ENCODE measurements around the gene ALAS2.

ALAS2 gene

DNA sequence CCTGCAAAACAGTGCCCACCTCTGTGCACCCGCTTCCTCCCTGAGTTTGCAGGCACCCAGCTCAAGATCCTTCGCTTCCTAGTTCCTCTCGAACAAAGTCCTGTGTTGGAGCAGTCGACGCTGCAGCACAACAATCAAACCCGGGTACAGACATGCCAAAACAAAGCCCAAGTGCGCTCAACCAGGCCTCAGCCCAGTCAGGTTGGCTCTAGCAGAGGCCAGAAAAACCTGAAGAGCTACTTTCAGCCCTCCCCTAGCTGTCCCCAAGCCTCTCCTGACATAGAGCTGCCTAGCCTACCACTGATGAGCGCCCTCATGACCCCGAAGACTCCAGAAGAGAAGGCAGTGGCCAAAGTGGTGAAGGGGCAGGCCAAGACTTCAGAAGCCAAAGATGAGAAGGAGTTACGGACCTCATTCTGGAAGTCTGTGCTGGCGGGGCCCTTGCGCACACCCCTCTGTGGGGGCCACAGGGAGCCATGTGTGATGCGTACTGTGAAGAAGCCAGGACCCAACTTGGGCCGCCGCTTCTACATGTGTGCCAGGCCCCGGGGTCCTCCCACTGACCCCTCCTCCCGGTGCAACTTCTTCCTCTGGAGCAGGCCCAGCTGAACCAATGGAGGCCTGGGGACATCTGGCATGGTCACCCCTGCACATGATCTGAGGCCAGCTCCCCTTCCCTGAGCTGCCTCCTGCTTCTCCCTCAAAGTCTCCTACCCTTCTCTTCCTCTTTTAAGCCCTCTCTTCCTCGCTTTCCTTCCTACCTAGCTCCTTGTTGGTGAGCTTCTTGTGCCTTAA is 23.8 kb downstream of the ALAS2 start:
- TF ChIP-seq ZBTB7A (IDR thresholded peaks at IDR 0.05; ENCODE audit: low read depth) (no peak), EGR1 (IDR thresholded peaks at IDR 0.05) (no peak), FOXM1 (IDR thresholded peaks at IDR 0.05; ENCODE audit: borderline replicate concordance, low read depth) (no peak), RAD21 (IDR thresholded peaks at IDR 0.05; ENCODE audit: low read depth) (no peak), TAF1 (IDR thresholded peaks at IDR 0.05; ENCODE audit: low read depth) (no peak), YY1 (IDR thresholded peaks at IDR 0.05; ENCODE audit: low read depth) (no peak)
- TF ChIP-seq, protein P1, sequence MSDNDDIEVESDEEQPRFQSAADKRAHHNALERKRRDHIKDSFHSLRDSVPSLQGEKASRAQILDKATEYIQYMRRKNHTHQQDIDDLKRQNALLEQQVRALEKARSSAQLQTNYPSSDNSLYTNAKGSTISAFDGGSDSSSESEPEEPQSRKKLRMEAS (IDR thresholded peaks at IDR 0.05) = no peak

DNA sequence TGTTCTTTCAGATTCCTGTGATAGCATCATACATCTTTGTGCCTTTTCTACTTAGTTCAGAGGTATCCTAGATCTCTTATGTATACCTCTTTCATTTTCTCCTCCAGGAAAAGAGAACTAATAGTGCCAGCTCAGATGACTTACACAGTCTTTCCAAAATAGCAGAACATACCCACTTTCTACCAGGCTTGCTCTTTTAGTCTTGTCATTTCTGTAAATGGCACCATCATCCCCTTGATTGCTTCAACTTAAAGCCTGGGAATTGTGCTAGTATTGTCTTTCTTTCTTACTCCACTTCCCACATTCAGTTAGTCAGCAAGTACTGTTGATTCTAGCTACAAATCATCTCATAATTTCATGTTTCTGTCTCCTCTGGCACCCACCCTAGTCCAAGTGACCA is 25.5 kb downstream of the ALAS2 start:
- TF ChIP-seq NFIC (IDR thresholded peaks at IDR 0.05) = no peak
- TF ChIP-seq ZBTB7A (IDR thresholded peaks at IDR 0.05; ENCODE audit: low read depth) = no peak
- TF ChIP-seq CEBPB (IDR thresholded peaks at IDR 0.05) = no peak
- no peak for TF ChIP-seq FOXM1 (IDR thresholded peaks at IDR 0.05; ENCODE audit: borderline replicate concordance, low read depth)
- no peak for TF ChIP-seq EP300 (IDR thresholded peaks at IDR 0.05; ENCODE audit: borderline replicate concordance)
- TF ChIP-seq, protein P2, sequence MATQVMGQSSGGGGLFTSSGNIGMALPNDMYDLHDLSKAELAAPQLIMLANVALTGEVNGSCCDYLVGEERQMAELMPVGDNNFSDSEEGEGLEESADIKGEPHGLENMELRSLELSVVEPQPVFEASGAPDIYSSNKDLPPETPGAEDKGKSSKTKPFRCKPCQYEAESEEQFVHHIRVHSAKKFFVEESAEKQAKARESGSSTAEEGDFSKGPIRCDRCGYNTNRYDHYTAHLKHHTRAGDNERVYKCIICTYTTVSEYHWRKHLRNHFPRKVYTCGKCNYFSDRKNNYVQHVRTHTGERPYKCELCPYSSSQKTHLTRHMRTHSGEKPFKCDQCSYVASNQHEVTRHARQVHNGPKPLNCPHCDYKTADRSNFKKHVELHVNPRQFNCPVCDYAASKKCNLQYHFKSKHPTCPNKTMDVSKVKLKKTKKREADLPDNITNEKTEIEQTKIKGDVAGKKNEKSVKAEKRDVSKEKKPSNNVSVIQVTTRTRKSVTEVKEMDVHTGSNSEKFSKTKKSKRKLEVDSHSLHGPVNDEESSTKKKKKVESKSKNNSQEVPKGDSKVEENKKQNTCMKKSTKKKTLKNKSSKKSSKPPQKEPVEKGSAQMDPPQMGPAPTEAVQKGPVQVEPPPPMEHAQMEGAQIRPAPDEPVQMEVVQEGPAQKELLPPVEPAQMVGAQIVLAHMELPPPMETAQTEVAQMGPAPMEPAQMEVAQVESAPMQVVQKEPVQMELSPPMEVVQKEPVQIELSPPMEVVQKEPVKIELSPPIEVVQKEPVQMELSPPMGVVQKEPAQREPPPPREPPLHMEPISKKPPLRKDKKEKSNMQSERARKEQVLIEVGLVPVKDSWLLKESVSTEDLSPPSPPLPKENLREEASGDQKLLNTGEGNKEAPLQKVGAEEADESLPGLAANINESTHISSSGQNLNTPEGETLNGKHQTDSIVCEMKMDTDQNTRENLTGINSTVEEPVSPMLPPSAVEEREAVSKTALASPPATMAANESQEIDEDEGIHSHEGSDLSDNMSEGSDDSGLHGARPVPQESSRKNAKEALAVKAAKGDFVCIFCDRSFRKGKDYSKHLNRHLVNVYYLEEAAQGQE (IDR thresholded peaks at IDR 0.05; ENCODE audit: low read depth) = no peak
- TF ChIP-seq, protein P1 (IDR thresholded peaks at IDR 0.05) = no peak
- no peak for TF ChIP-seq RAD21 (IDR thresholded peaks at IDR 0.05; ENCODE audit: low read depth)
- no peak for TF ChIP-seq TCF12 (IDR thresholded peaks at IDR 0.05; ENCODE audit: low read depth)
- TF ChIP-seq, protein P3, sequence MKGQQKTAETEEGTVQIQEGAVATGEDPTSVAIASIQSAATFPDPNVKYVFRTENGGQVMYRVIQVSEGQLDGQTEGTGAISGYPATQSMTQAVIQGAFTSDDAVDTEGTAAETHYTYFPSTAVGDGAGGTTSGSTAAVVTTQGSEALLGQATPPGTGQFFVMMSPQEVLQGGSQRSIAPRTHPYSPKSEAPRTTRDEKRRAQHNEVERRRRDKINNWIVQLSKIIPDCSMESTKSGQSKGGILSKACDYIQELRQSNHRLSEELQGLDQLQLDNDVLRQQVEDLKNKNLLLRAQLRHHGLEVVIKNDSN (IDR thresholded peaks at IDR 0.05) = no peak
- TF ChIP-seq TAF1 (IDR thresholded peaks at IDR 0.05; ENCODE audit: low read depth) = no peak
- no peak for TF ChIP-seq TEAD4 (IDR thresholded peaks at IDR 0.05)
- TF ChIP-seq EGR1 (IDR thresholded peaks at IDR 0.05) = no peak
- no peak for TF ChIP-seq CREB1 (IDR thresholded peaks at IDR 0.05; ENCODE audit: low read depth)
- no peak for TF ChIP-seq YY1 (IDR thresholded peaks at IDR 0.05; ENCODE audit: low read depth)

DNA sequence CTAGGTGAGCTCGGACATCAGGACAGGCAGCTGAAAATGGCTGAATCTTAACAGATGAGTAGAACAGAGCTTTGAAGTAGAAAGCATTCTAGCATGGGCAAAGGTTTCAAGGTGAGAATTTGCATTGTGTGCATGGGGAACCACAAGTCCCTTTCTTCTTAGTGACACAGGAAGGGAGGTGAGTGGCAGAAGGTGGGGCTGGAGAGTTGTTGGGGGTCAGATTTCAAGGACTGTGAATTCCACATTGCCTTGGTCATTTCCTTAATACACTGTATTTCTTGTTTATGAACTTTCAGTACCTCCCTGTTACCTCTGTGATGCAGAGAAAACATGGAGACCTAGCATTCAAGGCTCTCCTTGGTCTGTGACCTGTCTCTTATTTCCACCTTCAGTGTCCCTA is 26.5 kb downstream of the ALAS2 start:
- TF ChIP-seq YY1 (IDR thresholded peaks at IDR 0.05; ENCODE audit: low read depth) (no peak), EGR1 (IDR thresholded peaks at IDR 0.05) (no peak), TCF12 (IDR thresholded peaks at IDR 0.05; ENCODE audit: low read depth) (no peak), ZBTB7A (IDR thresholded peaks at IDR 0.05; ENCODE audit: low read depth) (no peak), CREB1 (IDR thresholded peaks at IDR 0.05; ENCODE audit: low read depth) (no peak), RAD21 (IDR thresholded peaks at IDR 0.05; ENCODE audit: low read depth) (no peak), EP300 (IDR thresholded peaks at IDR 0.05; ENCODE audit: borderline replicate concordance) (no peak), TAF1 (IDR thresholded peaks at IDR 0.05; ENCODE audit: low read depth) (no peak)
- TF ChIP-seq, protein P3 (IDR thresholded peaks at IDR 0.05) = no peak
- TF ChIP-seq, protein P2 (IDR thresholded peaks at IDR 0.05; ENCODE audit: low read depth) = no peak

DNA sequence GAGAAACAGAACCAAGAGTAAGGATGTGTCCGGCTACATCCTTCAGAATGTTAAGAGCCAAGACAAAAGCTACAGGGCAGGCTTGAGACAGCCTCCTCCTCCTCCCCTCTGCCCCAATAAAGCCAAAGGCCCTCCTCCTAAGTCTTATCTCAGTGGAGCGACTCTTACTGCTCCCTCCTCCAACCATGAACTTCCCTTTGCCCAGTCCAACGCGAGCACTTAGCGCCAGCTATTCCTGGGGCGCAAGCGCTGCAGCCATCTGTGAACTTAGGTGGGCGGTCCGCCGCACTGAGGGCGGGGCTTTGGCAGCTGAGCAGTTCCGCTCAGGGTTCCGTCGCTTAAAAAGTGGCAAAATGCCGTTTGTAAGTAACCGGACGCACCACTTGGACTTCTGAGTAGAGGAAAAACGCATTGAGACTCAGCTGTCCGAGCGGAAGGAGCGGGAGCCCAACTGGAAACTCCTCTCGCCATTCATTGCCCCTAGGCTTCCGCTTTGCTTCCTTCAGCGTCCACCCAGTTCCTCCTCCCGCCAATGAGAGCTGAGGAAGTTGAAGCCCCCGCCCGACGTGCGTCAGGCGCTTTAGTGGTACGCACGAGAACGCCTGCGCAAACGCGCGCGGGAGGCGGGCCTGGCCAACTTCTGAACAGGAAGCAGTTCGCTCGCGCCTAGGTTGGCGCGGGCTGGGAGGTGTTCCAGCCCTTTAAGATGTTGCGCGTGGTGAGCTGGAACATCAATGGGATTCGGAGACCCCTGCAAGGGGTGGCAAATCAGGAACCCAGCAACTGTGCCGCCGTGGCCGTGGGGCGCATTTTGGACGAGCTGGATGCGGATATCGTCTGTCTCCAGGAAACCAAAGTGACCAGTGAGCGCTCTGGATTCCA is 30.8 kb downstream of the ALAS2 start, which contains the start of gene APEX2:
TSS of gene APEX2 (plus strand) at position 647 of the 882 bp plus-strand sequence. CDS start at position 707, 60 bp downstream.
- TF ChIP-seq TCF12 (IDR thresholded peaks at IDR 0.05; ENCODE audit: low read depth) (no peak), RAD21 (IDR thresholded peaks at IDR 0.05; ENCODE audit: low read depth) (no peak), YY1 (IDR thresholded peaks at IDR 0.05; ENCODE audit: low read depth) (no peak), EGR1 (IDR thresholded peaks at IDR 0.05) (no peak), TAF1 (IDR thresholded peaks at IDR 0.05; ENCODE audit: low read depth) (peak; percentile 67), EP300 (IDR thresholded peaks at IDR 0.05; ENCODE audit: borderline replicate concordance) (no peak)
- TF ChIP-seq, protein P2 (IDR thresholded peaks at IDR 0.05; ENCODE audit: low read depth) = no peak
- TF ChIP-seq, protein P1 (IDR thresholded peaks at IDR 0.05) = peak; percentile 32; the same call in 1 of the 2 replicates
